Heart right ventricle (tissue), 16 donors: ENCODE data around the gene ILKAP. TPM values are rescaled to one million over a fixed set of nuclear protein-coding genes. Genes with fewer than 3 reads are reported as not detected.

ENCODE experiments used
- ATAC-seq, 8 donors: fragments of 200-7000 bp; cut with Tn5 transposase; one replicate each; pipeline ENCODE4 v1.9.1; 2020; ENCODE audit warnings: mild to moderate bottlenecking in 8 of 8, moderate library complexity in 8 of 8, moderate number of reproducible peaks in 1 of 8
- DNase-seq, 2 donors: peaks; one replicate each; pipeline ENCODE4 v3.0.0-alpha.2; 2020
- H3K27ac ChIP-seq, 10 donors: fragments of 200-600 bp; sonication (generic) in 2 of 10; one replicate each; pipeline versions ENCODE4 v1.5.0 to v1.8.0; 2020 to 2022; ENCODE audit warnings: mild to moderate bottlenecking in 3 of 10
- H3K27me3 ChIP-seq, 7 donors: fragments of 200-600 bp; one replicate each; pipeline ENCODE4 v1.8.0; 2021 to 2022; ENCODE audit warnings: mild to moderate bottlenecking in 2 of 7
- H3K36me3 ChIP-seq, 9 donors: fragments of 200-600 bp; sonication (generic) in 1 of 9; one replicate each; pipeline versions ENCODE4 v1.5.0 to v1.8.0; 2020 to 2022; ENCODE audit warnings: mild to moderate bottlenecking in 2 of 9
- H3K4me1 ChIP-seq, 9 donors: fragments of 200-600 bp; sonication (generic) in 1 of 9; one replicate each; pipeline versions ENCODE4 v1.5.0 to v1.8.0; 2020 to 2022; ENCODE audit warnings: mild to moderate bottlenecking in 4 of 9
- H3K4me3 ChIP-seq, 10 donors: fragments of 200-600 bp; sonication (generic) in 2 of 10; one replicate each; pipeline versions ENCODE4 v1.5.0 to v1.8.0; 2020 to 2022; ENCODE audit warnings: mild to moderate bottlenecking in 7 of 10, moderate library complexity in 2 of 10
- H3K9me3 ChIP-seq, 11 donors: fragments of 200-600 bp in 10 of 11; sonication (generic) in 2 of 11; one replicate each; pipeline versions ENCODE4 v1.5.0 to v1.8.0; 2013 to 2022; ENCODE audit warnings: mild to moderate bottlenecking in 2 of 11, control low read depth in 1 of 11, moderate library complexity in 1 of 11
- CTCF ChIP-seq, 9 donors: fragments of 200-600 bp; sonication (generic) in 2 of 9; IDR thresholded peaks; one replicate each; pipeline versions ENCODE4 v1.5.0 to v1.8.0; 2021 to 2022; ENCODE audit warnings: antibody characterized with exemption in 9 of 9, mild to moderate bottlenecking in 5 of 9, moderate library complexity in 1 of 9
- whole genome bisulfite sequencing, 2 donors: extraction: QIAGEN DNeasy Blood & Tissue Kit; methylation state at CpG; one replicate each; pipeline ENCODE4 v1.1.7; 2013; ENCODE audit warnings: inconsistent platforms in 1 of 2; 5-methylcytosine and 5-hydroxymethylcytosine counted together
- intact Hi-C, 10 donors: fragments of 100-400 bp; cut with DNase I; formaldehyde crosslinking; loops; one replicate each; pipeline versions ENCODE4 v1.11.1 to v1.14.2; 2022
- polyA plus RNA-seq, 2 donors: library from polyadenylated mRNA; stranded (reverse); fragments of 200-250 nt; gene quantifications; one replicate each; pipeline ENCODE4 v1.2.3, GENCODE V29; 2013
- total RNA-seq, 10 donors: library from RNA; stranded (reverse); fragmentation: NEBNext Ultra II Directional in 3 of 10; extraction: Animal tissue kit (Norgen Biotek cat#: 25700) in 3 of 10; gene quantifications; one replicate each; pipeline versions ENCODE4 v1.2.1 to v1.2.4, GENCODE V29; 2021 to 2023
- donor health status: Arrhythmogenic right ventricular cardiomyopathy.
- donor health status: ischemic (EF 13 %, LVEDD 7.1; RV severe dilation, severe dysfunction).
- donor health status: healthy with polysubstance abuse.
- donor health status: DM: no; HTN: yes; CAD: no.
- donor health status: DM: no; HTN: no; CAD: no.
- donor health status: ischemic (EF 25% LVEDD 6.9; RV normal size, moderate dysfunction).
- donor health status: ischemic (EF 25% LVEDD 5.7; RV mildly dilated, moderate dysfunction).
- donor health status: healthy.
- donor health status: DM: yes; HTN: yes; CAD: no.
- donor health status: Ischemic cardiomyopathy.
- donor health status: ischemic (EF 35%, LVEDD 5.7; RV mildly dilated, moderate dysfunction).
- donor health status: nonischemic (EF 11% LVEDD 7.7; RV severe dilation, severe dysfunction).
- donor health status: DM: yes; HTN: yes; CAD: no.
- donor health status: PGD.
- donor health status: ischemic (EF 29% LVEDD 5.4; RV normal size, mild dysfunction).
- donor health status: nonischemic (EF 23%, LVEDD 6.1; RV moderate dilation, normal function).

Gene ILKAP
- total and polyA plus RNA-seq, 12 donors, result 19.6 to 83.9 (median 25.6) TPM

DNA sequence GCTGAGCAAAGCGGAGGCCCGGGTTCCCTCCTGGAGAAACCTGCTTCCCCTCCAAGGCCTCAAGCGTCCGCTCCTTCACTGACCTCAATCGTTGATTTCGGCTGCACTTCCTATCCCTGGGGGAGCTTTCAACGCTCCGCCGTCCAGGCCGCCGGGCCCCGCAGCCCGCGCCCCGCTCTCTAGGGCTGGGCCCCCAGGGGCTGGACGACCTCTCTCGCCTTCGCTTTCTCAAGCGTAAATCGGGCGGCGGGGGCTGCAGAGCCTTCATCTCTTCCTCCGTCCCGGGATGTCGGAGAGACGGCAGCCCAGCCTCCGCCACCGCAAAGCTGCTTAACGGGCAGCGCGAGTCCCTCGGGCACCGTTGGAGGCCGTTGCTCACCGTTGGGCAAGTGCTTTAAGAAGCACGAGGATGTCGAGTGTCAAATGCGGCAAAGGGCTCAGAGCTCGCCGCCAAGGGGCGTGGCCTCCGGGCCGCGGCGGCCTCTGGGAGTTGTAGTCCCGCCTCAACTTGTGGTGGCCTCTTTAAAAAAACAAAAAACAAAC, 27.8 kb upstream of the ILKAP start:
- intact Hi-C loops, result no loop called here
- ATAC-seq, result peak in 7 of 8 donors; percentile 65 to 91 (median 84)
- peak overlapping the region; percentile 47 to 69 (median 60) for H3K4me3 ChIP-seq
- WGBS, 2 donors, result 9 to 20% methylated on average over 46 of the region's 46 CpGs
- no peaks in the 10 kb centered on the region for H3K36me3 ChIP-seq
- peak overlapping the region in 5 of 10 donors; percentile 15 to 63 (median 49) for H3K27ac ChIP-seq
- TF ChIP-seq CTCF (IDR thresholded peaks at IDR 0.05), result peak in 2 of 9 donors; percentile 13 to 19
- H3K27me3 ChIP-seq, result peaks cover 0 to 13% (median 0%) of the 10 kb centered on the region in 7 donors
- DNase-seq, result peak; percentile 66 to 79
- H3K9me3 ChIP-seq, result no peaks in the 10 kb centered on the region
- peaks cover under 1 to 28% (median 11%) of the 10 kb centered on the region in 9 donors for H3K4me1 ChIP-seq

DNA sequence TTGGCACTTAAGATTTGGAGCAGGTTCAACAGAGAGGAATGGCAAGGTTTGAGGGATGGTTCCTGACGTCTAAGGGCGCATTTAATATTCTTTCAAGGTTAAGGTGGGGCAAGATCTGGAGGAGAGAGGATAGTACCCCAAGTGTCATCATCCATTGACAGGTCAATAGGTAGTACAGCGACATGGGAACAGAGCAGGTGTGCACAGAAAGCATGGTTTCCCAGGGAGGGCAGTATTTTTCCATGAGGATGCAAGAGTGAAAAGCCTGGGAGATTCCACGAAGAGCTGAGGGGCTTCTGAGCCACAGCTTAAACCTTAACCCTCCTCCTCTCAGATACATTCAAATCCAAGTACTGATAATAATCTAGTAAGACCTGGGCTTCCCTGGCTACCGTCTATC, 27.2 kb upstream of the ILKAP start:
- TF ChIP-seq CTCF (IDR thresholded peaks at IDR 0.05), result no peak
- no peak for ATAC-seq
- no peaks in the 10 kb centered on the region for H3K9me3 ChIP-seq
- H3K36me3 ChIP-seq, result no peaks in the 10 kb centered on the region
- H3K4me1 ChIP-seq, result peaks cover 2 to 34% (median 11%) of the 10 kb centered on the region in 9 donors
- intact Hi-C loops, result no loop called here
- WGBS, 2 donors, result 83 to 88% methylated on average over 5 of the region's 5 CpGs
- DNase-seq, result no peak
- H3K4me3 ChIP-seq, result peak overlapping the region in 8 of 10 donors; percentile 49 to 69 (median 60)
- H3K27ac ChIP-seq, result peak overlapping the region in 2 of 10 donors; percentile 15 to 49
- H3K27me3 ChIP-seq, result peaks cover 0 to 6% (median 0%) of the 10 kb centered on the region in 7 donors

DNA sequence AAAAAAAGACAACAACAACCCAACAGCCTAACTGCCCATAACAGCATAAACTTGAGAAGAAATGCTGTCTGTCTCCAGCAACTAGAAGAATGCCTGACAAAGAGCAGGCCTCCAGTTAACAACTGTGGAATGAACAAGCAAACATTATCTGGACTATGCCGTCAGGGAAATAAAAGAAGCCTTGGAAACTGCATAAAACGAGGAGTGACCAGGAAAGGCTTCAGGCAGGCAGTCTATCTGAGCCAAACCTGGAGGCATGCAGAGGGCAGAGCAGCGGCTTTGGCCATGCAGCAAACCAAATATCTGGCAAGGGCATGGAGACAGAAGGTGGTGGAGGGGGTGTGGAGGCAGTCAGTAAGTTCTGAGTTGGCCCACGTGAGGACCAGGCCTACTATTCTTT, 25.2 kb upstream of the ILKAP start:
- intact Hi-C loops, result no loop called here
- Histone ChIP-seq H3K9me3 (no peaks in the 10 kb centered on the region), H3K36me3 (no peaks in the 10 kb centered on the region), H3K27ac (peak overlapping the region in 3 of 10 donors; percentile 35 to 52 (median 35)), H3K4me3 (no peak overlapping the region), H3K27me3 (no peaks in the 10 kb centered on the region), H3K4me1 (peaks cover 2 to 31% (median 11%) of the 10 kb centered on the region in 9 donors)
- DNase-seq (no peak), ATAC-seq (peak in 3 of 8 donors; percentile 7 to 52 (median 9))
- no peak for TF ChIP-seq CTCF (IDR thresholded peaks at IDR 0.05)
- WGBS, 2 donors, result 39 to 52% methylated on average over 4 of the region's 4 CpGs

- no peaks in the 10 kb centered on the region for H3K27me3 ChIP-seq
- H3K36me3 ChIP-seq, result no peaks in the 10 kb centered on the region
- DNase-seq (no peak), ATAC-seq (no peak)
- no peak for TF ChIP-seq CTCF (IDR thresholded peaks at IDR 0.05)
- intact Hi-C loops, result no loop called here
- H3K4me3 ChIP-seq, result no peak overlapping the region
- H3K4me1 ChIP-seq, result peaks cover 2 to 31% (median 11%) of the 10 kb centered on the region in 9 donors
- no peaks in the 10 kb centered on the region for H3K9me3 ChIP-seq
- WGBS, 2 donors, result 82 to 89% methylated on average over 11 of the region's 11 CpGs
- no peak overlapping the region for H3K27ac ChIP-seq
Measured at GRCh38 chr2:238227587-238228032, 24.1 kb upstream of the ILKAP start.
